NCI-H1092 treated with DMSO at 0.1 percent for 48 hours (cell line): Measurements from ENCODE around the gene LRFN3.
"Not testable (repeated sequence)": the region's sequence is repeated elsewhere in the genome, so short reads cannot be mapped to it uniquely, and the experiment has no call there.

Experiments
- DNase-seq: peaks from one replicate; lab custom pipeline; 2025; lab: John Stamatoyannopoulos, UW

LRFN3 gene

GRCh38 chr19:35935911-35936737, at the start of gene LRFN3:
Gene LRFN3 (plus strand): TSS chr19:35936374. CDS start chr19:35939426, 3,052 bp downstream.
- peak; percentile 63 for DNase-seq

GRCh38 chr19:35887197-35887596, 49.0 kb upstream of the LRFN3 start:
- no peak for DNase-seq

GRCh38 chr19:35888398-35888797, 47.8 kb upstream of the LRFN3 start:
- DNase-seq, result no peak

- DNase-seq, result no peak
Measured at GRCh38 chr19:35889370-35890112, 46.6 kb upstream of the LRFN3 start.

GRCh38 chr19:35890113-35890650, 46.0 kb upstream of the LRFN3 start:
- no peak for DNase-seq

GRCh38 chr19:35891819-35892218, 44.4 kb upstream of the LRFN3 start:
- DNase-seq, result not testable (repeated sequence)

- DNase-seq, result no peak
Measured at GRCh38 chr19:35894342-35894741, 41.8 kb upstream of the LRFN3 start.

GRCh38 chr19:35895911-35896642, 40.1 kb upstream of the LRFN3 start:
- DNase-seq, result no peak

GRCh38 chr19:35896643-35897040, 39.5 kb upstream of the LRFN3 start:
- DNase-seq, result no peak

- no peak for DNase-seq
Measured at GRCh38 chr19:35897706-35898451, 38.3 kb upstream of the LRFN3 start.

- no peak for DNase-seq
Measured at GRCh38 chr19:35898499-35898809, 37.7 kb upstream of the LRFN3 start.

GRCh38 chr19:35899547-35900214, 36.5 kb upstream of the LRFN3 start:
- peak; percentile 8 for DNase-seq

- DNase-seq, result no peak
Measured at GRCh38 chr19:35901055-35901644, 35.0 kb upstream of the LRFN3 start.

- DNase-seq, result no peak
Measured at GRCh38 chr19:35901854-35902661, 34.1 kb upstream of the LRFN3 start, which contains the start of gene HCST. Gene HCST (plus strand): TSS chr19:35902529. CDS start chr19:35902594, 65 bp downstream.

GRCh38 chr19:35902870-35903475, 33.2 kb upstream of the LRFN3 start:
- no peak for DNase-seq

GRCh38 chr19:35903550-35904179, 32.5 kb upstream of the LRFN3 start:
- DNase-seq, result no peak

GRCh38 chr19:35904311-35905068, 31.7 kb upstream of the LRFN3 start:
- no peak for DNase-seq

- DNase-seq, result no peak
Measured at GRCh38 chr19:35905178-35905727, 30.9 kb upstream of the LRFN3 start.
